ENCODE results near the gene C1QTNF2. TPM values are rescaled to one million over a fixed set of nuclear protein-coding genes. Genes with fewer than 3 reads are reported as not detected.

Gene C1QTNF2
- total and polyA plus RNA-seq, 2 of the 13 experiments (the other 11 are each of a cell fraction or from before 2014, with no cell fraction given), result not detected

DNA sequence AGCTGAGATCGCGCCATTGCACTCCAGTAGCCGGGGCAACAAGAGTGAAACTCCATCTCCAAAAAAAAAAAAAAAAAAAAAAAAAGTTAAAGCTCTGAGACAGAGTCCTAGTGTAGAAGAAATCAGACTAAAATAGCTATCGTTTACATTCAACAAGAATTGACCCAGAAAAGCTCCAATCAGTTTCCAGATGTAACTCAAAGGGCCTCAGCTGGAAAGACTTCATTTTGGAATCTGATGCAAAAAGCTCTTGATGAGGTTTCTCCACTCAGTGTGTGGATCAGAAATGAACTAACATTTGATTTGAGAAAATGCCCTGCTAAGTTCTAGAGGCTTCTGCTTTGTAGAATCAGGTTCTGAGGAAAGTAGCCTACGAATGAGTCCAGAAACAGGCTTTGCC lies 7.2 kb upstream of the C1QTNF2 start:
- no peak overlapping the region for H2AFZ ChIP-seq (ENCODE audit: low read length)
- POLR2A ChIA-PET, result no interaction called here
- no peak for TF ChIP-seq ETV5 (CRISPR knock-in tag; IDR thresholded peaks at IDR 0.05; ENCODE audit: borderline replicate concordance)
- TF ChIP-seq NFIB (CRISPR knock-in tag; IDR thresholded peaks at IDR 0.05; ENCODE audit: borderline replicate concordance), result no peak
- TF ChIP-seq ZNF432 (CRISPR knock-in tag; IDR thresholded peaks at IDR 0.05; ENCODE audit: borderline replicate concordance), result no peak
- TF ChIP-seq ZFP37 (CRISPR knock-in tag; IDR thresholded peaks at IDR 0.05; ENCODE audit: borderline replicate concordance), result no peak
- TF ChIP-seq, protein P1, sequence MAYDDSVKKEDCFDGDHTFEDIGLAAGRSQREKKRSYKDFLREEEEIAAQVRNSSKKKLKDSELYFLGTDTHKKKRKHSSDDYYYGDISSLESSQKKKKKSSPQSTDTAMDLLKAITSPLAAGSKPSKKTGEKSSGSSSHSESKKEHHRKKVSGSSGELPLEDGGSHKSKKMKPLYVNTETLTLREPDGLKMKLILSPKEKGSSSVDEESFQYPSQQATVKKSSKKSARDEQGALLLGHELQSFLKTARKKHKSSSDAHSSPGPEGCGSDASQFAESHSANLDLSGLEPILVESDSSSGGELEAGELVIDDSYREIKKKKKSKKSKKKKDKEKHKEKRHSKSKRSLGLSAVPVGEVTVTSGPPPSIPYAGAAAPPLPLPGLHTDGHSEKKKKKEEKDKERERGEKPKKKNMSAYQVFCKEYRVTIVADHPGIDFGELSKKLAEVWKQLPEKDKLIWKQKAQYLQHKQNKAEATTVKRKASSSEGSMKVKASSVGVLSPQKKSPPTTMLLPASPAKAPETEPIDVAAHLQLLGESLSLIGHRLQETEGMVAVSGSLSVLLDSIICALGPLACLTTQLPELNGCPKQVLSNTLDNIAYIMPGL (CRISPR knock-in tag; IDR thresholded peaks at IDR 0.05; ENCODE audit: borderline replicate concordance in 1 of 2, low read depth in 1 of 2), result no peak
- TF ChIP-seq SNAI1 (CRISPR knock-in tag; IDR thresholded peaks at IDR 0.05; ENCODE audit: borderline replicate concordance), result no peak
- no peak for TF ChIP-seq ZNF10 (CRISPR knock-in tag; IDR thresholded peaks at IDR 0.05; ENCODE audit: borderline replicate concordance, low read depth)
- TF ChIP-seq ZNF670 (CRISPR knock-in tag; IDR thresholded peaks at IDR 0.05; ENCODE audit: borderline replicate concordance), result no peak
- no peak for TF ChIP-seq CHCHD3 (CRISPR knock-in tag; IDR thresholded peaks at IDR 0.05)
- no peak for TF ChIP-seq HNRNPL (IDR thresholded peaks at IDR 0.05; ENCODE audit: low read depth, low read length)
- TF ChIP-seq, protein P2, sequence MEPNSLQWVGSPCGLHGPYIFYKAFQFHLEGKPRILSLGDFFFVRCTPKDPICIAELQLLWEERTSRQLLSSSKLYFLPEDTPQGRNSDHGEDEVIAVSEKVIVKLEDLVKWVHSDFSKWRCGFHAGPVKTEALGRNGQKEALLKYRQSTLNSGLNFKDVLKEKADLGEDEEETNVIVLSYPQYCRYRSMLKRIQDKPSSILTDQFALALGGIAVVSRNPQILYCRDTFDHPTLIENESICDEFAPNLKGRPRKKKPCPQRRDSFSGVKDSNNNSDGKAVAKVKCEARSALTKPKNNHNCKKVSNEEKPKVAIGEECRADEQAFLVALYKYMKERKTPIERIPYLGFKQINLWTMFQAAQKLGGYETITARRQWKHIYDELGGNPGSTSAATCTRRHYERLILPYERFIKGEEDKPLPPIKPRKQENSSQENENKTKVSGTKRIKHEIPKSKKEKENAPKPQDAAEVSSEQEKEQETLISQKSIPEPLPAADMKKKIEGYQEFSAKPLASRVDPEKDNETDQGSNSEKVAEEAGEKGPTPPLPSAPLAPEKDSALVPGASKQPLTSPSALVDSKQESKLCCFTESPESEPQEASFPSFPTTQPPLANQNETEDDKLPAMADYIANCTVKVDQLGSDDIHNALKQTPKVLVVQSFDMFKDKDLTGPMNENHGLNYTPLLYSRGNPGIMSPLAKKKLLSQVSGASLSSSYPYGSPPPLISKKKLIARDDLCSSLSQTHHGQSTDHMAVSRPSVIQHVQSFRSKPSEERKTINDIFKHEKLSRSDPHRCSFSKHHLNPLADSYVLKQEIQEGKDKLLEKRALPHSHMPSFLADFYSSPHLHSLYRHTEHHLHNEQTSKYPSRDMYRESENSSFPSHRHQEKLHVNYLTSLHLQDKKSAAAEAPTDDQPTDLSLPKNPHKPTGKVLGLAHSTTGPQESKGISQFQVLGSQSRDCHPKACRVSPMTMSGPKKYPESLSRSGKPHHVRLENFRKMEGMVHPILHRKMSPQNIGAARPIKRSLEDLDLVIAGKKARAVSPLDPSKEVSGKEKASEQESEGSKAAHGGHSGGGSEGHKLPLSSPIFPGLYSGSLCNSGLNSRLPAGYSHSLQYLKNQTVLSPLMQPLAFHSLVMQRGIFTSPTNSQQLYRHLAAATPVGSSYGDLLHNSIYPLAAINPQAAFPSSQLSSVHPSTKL (CRISPR knock-in tag; IDR thresholded peaks at IDR 0.05), result no peak
- TF ChIP-seq, protein P3, sequence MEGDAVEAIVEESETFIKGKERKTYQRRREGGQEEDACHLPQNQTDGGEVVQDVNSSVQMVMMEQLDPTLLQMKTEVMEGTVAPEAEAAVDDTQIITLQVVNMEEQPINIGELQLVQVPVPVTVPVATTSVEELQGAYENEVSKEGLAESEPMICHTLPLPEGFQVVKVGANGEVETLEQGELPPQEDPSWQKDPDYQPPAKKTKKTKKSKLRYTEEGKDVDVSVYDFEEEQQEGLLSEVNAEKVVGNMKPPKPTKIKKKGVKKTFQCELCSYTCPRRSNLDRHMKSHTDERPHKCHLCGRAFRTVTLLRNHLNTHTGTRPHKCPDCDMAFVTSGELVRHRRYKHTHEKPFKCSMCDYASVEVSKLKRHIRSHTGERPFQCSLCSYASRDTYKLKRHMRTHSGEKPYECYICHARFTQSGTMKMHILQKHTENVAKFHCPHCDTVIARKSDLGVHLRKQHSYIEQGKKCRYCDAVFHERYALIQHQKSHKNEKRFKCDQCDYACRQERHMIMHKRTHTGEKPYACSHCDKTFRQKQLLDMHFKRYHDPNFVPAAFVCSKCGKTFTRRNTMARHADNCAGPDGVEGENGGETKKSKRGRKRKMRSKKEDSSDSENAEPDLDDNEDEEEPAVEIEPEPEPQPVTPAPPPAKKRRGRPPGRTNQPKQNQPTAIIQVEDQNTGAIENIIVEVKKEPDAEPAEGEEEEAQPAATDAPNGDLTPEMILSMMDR (CRISPR knock-in tag; IDR thresholded peaks at IDR 0.05), result no peak
- no peak for TF ChIP-seq ZNF850 (CRISPR knock-in tag; conservative IDR thresholded peaks at IDR 0.05)
- no peak for TF ChIP-seq ZNF629 (CRISPR knock-in tag; conservative IDR thresholded peaks at IDR 0.05)
- no peak for TF ChIP-seq GATA4 (IDR thresholded peaks at IDR 0.05; ENCODE audit: borderline replicate concordance, low read depth)
- TF ChIP-seq NBN (conservative IDR thresholded peaks at IDR 0.05), result no peak
- no peak for TF ChIP-seq ZFP36L2 (CRISPR knock-in tag; IDR thresholded peaks at IDR 0.05)
- TF ChIP-seq ZNF441 (CRISPR knock-in tag; IDR thresholded peaks at IDR 0.05; ENCODE audit: borderline replicate concordance), result no peak
- TF ChIP-seq HNRNPH1 (optimal IDR thresholded peaks at IDR 0.05; ENCODE audit: low read depth, low read length), result no peak

More for the DNA sequence above, 7.2 kb upstream of the C1QTNF2 start:
- no peaks in the 10 kb centered on the region for H3K36me3 ChIP-seq (replicated peaks in 1 of 2; ENCODE audit: control insufficient read depth in 1 of 2, insufficient read depth in 2 of 2, low read length in 2 of 2)
- no peak overlapping the region for H3K4me3 ChIP-seq (replicated peaks in 1 of 3; ENCODE audit: insufficient read depth in 1 of 3, low read depth in 2 of 3, low read length in 3 of 3)
- peaks cover 0 to 4% of the 10 kb centered on the region in 2 experiments; a peak in 1 of 5 replicates for H3K27me3 ChIP-seq (ENCODE audit: control insufficient read depth in 1 of 2, insufficient read depth in 2 of 2, low read length in 2 of 2)
- no peaks in the 10 kb centered on the region for H4K20me1 ChIP-seq (ENCODE audit: insufficient read depth, low read length)
- no peak overlapping the region for H3K27ac ChIP-seq (ENCODE audit: extremely low read length, insufficient read depth, low read length)
- BruUV-seq (replicated peaks), result no TSS peak
- no peaks in the 10 kb centered on the region for H3K4me1 ChIP-seq (ENCODE audit: insufficient read depth, low read length)
- FAIRE-seq, result no peak
- no peaks in the 10 kb centered on the region for H3K9me3 ChIP-seq (ENCODE audit: low read length)
- WGBS (ENCODE audit: low lambda C conversion rate), result 26% methylated on average over 5 of the region's 5 CpGs
- no peak for DNase-seq (ENCODE audit: low spot score)
- in situ Hi-C loops (cut with HindIII; ENCODE audit: extremely low pct_ligation_motif_present, low pct_unique_long_range_greater_than_20kb), result no loop called here
- intact Hi-C loops (cut with micrococcal nuclease; ENCODE audit: unreplicated experiment), result no loop called here
- no peak overlapping the region for H3K9ac ChIP-seq (ENCODE audit: insufficient read depth, low read depth, low read length)
- H3K4me2 ChIP-seq (ENCODE audit: low read depth, low read length), result no peak overlapping the region
- ATAC-seq, result no peak
- CTCF ChIA-PET (ENCODE audit: low intra/inter-chr PET ratio, low total read pairs), result no interaction called here
- H3K79me2 ChIP-seq (ENCODE audit: insufficient read depth, low read length), result no peaks in the 10 kb centered on the region
